ENCODE data around the gene ZBTB22.

GRCh38 chr6:33288141-33288920, 29.2 kb downstream of the ZBTB22 start:
- TF ChIP-seq TARDBP (IDR thresholded peaks at IDR 0.05) (no peak), ELF4 (IDR thresholded peaks at IDR 0.05) (no peak), HDGF (IDR thresholded peaks at IDR 0.05; ENCODE audit: borderline replicate concordance) (no peak), ZNF384 (IDR thresholded peaks at IDR 0.05) (no peak), FOXM1 (IDR thresholded peaks at IDR 0.05; ENCODE audit: borderline replicate concordance) (no peak), FOXA1 (IDR thresholded peaks at IDR 0.05) (no peak), ARNT (IDR thresholded peaks at IDR 0.05) (no peak), SUZ12 (IDR thresholded peaks at IDR 0.05) (no peak), SP1 (IDR thresholded peaks at IDR 0.05) (no peak), BHLHE40 (IDR thresholded peaks at IDR 0.05; ENCODE audit: borderline replicate concordance) (no peak), FOXK2 (IDR thresholded peaks at IDR 0.05) (no peak), LEF1 (IDR thresholded peaks at IDR 0.05; ENCODE audit: borderline replicate concordance) (no peak)

All from HEK293T (cell line).